MM.1S (cell line): ENCODE measurements around the gene SLC46A2.

Experiments used
- CTCF ChIP-seq: fragments of 300-600 bp; sonication (generic); IDR thresholded peaks from 2 replicates; pipeline ENCODE4 v1.5.1; 2016; ENCODE audit warnings: antibody characterized with exemption, low read length, mixed read lengths
- EZH2 ChIP-seq: fragments of 300-600 bp; sonication (generic); optimal IDR thresholded peaks from 2 replicates; pipeline ENCODE3; 2017; ENCODE audit warnings: low read depth, mild to moderate bottlenecking, antibody characterized with exemption, low read length, mixed read lengths
- EZH2phosphoT487 ChIP-seq: fragments of 300-600 bp; sonication (generic); IDR thresholded peaks from 2 replicates; pipeline ENCODE4 v1.6.1; 2018; ENCODE audit warnings: antibody characterized with exemption, low read length

DNA sequence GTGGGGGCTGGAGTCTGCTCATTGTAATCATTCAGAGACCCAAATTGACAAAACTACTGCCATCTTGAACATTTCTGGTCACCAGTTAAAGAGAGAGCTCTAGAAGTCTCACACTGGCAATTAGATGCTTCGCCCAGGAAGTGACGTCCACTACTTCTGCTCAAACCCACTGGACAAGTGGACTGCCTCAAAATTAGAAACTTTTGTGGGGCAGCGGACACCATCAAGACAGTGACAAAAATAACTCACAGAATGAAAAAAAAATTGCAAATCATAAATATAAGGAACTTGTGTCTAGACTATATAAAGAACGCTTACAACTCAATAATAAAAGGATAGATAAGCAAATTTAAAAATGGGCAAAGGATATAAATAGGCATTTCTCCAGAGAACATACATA lies 9.8 kb upstream of the SLC46A2 start:
- TF ChIP-seq CTCF: no peak
- no peak for TF ChIP-seq EZH2
- no peak for TF ChIP-seq EZH2phosphoT487
